Kidney epithelial cell (primary cell): ENCODE results near the gene IDH3B. TPM values are rescaled to one million over a fixed set of nuclear protein-coding genes. Genes with fewer than 3 reads are reported as not detected.

Source experiments
- DNase-seq: peaks from one replicate; pipeline ENCODE4 v3.0.0-alpha.2; 2010; ENCODE audit warnings: low read depth
- H3K27me3 ChIP-seq: 2 replicates; pipeline ENCODE4 v1.6.0; 2011; ENCODE audit warnings: low read length; ENCODE audit not compliant: control insufficient read depth, insufficient read depth
- H3K36me3 ChIP-seq: 2 replicates; pipeline ENCODE4 v1.5.1; 2011; ENCODE audit warnings: low read length; ENCODE audit not compliant: control insufficient read depth, insufficient read depth
- H3K4me3 ChIP-seq: 2 replicates; pipeline ENCODE4 v1.5.1; 2011; ENCODE audit warnings: low read depth, mild to moderate bottlenecking, control low read depth, low read length
- total RNA-seq: library from RNA; depleted of rRNA; stranded (reverse); fragments of >200 nt; gene quantifications from 2 replicates; pipeline ENCODE4 v1.2.3, GENCODE V29; 2015
- TF ChIP-seq, protein P1 (sequence below): IDR thresholded peaks from 2 replicates; pipeline ENCODE4 v1.5.1; 2011; ENCODE audit warnings: mild to moderate bottlenecking, moderate library complexity, low read length, control low read depth, inconsistent platforms; ENCODE audit not compliant: insufficient read depth, poor library complexity, severe bottlenecking

Gene IDH3B
- total RNA-seq, 1 donor from 2014 or later = 118 TPM

DNA sequence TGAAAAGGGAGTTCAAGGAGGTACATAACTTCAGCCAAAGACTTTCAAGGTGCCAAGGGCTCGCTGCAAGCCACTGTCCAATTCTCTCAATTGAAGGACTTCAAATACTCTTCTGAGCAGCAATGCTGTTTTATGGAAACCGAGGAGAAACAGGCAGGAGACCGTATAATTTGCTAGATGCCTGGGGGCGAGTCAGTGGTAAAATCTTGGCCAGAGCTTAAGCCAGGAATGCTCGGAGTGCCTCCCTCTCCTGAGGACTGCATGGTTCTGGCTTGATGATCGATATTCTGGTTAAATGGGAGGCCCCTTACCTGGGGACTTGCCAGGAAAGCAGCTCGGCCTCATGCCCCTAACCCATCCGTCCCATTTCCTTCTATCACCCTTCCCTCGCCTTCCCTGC is 47.4 kb downstream of the IDH3B start:
- H3K4me3 ChIP-seq = no peak overlapping the region
- TF ChIP-seq, protein P1, sequence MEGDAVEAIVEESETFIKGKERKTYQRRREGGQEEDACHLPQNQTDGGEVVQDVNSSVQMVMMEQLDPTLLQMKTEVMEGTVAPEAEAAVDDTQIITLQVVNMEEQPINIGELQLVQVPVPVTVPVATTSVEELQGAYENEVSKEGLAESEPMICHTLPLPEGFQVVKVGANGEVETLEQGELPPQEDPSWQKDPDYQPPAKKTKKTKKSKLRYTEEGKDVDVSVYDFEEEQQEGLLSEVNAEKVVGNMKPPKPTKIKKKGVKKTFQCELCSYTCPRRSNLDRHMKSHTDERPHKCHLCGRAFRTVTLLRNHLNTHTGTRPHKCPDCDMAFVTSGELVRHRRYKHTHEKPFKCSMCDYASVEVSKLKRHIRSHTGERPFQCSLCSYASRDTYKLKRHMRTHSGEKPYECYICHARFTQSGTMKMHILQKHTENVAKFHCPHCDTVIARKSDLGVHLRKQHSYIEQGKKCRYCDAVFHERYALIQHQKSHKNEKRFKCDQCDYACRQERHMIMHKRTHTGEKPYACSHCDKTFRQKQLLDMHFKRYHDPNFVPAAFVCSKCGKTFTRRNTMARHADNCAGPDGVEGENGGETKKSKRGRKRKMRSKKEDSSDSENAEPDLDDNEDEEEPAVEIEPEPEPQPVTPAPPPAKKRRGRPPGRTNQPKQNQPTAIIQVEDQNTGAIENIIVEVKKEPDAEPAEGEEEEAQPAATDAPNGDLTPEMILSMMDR = no peak
- no peaks in the 10 kb centered on the region for H3K36me3 ChIP-seq
- DNase-seq = no peak
- peaks cover 2% of the 10 kb centered on the region for H3K27me3 ChIP-seq

DNA sequence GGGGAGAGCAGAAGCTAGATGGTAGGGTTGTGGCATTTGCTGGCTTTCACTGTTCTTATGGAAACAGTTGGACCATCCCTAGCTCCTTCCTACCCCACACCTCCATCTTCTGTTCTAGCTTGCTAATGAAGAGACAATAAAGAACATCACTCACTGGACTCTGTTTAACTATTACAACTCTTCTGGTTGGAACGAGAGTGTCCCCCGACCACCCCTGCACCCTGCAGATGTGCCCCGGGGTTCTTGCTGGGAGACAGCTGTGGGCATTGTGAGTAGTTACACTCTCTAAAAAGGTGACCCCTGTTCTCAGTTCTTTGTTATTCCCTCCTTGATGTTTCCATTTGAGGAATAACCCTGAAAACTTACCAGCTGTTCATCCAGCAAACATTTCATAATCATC is 51.9 kb downstream of the IDH3B start:
- peaks cover 2% of the 10 kb centered on the region for H3K27me3 ChIP-seq
- DNase-seq = no peak
- no peaks in the 10 kb centered on the region for H3K36me3 ChIP-seq
- TF ChIP-seq, protein P1 = no peak
- no peak overlapping the region for H3K4me3 ChIP-seq

DNA sequence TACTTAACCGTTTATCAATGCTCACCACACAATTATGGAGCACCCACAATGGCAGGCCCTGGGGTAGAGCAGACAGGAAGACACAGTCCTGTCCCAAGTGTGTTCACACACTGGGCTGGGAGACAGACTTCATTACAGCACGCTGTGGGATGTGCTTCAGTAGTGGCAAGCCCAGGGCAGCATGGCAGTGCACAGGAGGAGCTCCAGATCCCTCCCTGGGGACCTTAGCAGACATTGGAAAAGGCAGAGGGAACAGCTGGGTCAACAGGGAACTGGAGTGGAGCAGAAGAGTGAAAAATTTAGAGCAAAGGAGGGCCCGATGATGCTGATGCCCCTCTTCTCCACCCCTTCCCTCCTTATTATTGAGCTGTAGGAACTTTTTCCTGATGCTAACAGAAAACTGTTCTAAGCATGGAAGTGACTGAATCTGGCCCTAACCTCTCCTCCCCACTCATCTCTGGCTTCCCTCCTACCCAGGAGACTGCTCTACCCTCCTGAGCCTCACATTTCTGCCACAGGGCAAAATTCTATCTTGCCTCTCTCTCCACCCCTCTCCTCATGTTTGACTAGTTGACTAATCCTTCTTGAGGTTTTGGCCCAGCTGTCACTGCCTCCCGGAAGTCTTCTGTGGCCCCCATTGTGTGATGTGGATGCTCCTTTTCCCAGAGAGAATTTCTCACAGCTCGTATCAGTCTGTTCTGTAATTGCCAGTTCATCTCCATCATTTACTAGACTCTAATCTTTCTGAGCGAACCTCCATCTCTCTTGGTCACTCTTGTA is 52.9 kb downstream of the IDH3B start:
- no peak for DNase-seq
- TF ChIP-seq, protein P1 = no peak
- Histone ChIP-seq H3K4me3 (no peak overlapping the region), H3K27me3 (peaks cover 2% of the 10 kb centered on the region), H3K36me3 (no peaks in the 10 kb centered on the region)

DNA sequence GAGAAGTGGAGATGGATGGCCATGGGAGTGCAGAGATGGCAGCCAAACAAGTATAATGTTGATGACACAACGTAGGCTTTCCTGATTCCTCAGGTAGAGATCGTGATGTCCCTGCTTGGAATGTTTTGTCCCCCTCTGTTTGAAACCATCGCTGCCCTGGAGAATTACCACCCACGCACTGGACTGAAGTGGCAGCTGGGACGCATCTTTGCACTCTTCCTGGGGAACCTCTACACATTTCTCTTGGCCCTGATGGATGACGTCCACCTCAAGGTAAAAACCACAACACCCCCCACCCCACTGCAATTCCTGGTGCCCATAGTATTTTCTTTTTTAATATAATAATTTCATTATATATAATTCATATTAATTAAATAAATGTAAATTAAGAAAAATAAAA is 53.7 kb downstream of the IDH3B start:
- no peak for DNase-seq
- H3K27me3 ChIP-seq = peaks cover 2% of the 10 kb centered on the region
- no peak overlapping the region for H3K4me3 ChIP-seq
- TF ChIP-seq, protein P1 = no peak
- no peaks in the 10 kb centered on the region for H3K36me3 ChIP-seq

Other genes with a start within 250 kb of the IDH3B start
- gene SNRPB, start 193.4 kb downstream of the IDH3B start, total RNA-seq = 546 and 598 TPM in 2 replicates
- gene ZNF343, start 155.3 kb downstream of the IDH3B start, total RNA-seq = 6.2 and 9.9 TPM in 2 replicates
- gene TMC2, start 127.6 kb downstream of the IDH3B start, total RNA-seq = not detected in 2 replicates
- gene NOP56, start 11.6 kb downstream of the IDH3B start, total RNA-seq = 141 and 142 TPM in 2 replicates
- 8.1 and 9.7 TPM in 2 replicates for gene EBF4, start 28.6 kb upstream of the IDH3B start, total RNA-seq
- 68.7 and 97.4 TPM in 2 replicates for gene CPXM1, start 136.4 kb upstream of the IDH3B start, total RNA-seq
- gene C20orf141, start 150.8 kb upstream of the IDH3B start, total RNA-seq = not detected in 2 replicates
- gene TMEM239, start 152.1 kb upstream of the IDH3B start, total RNA-seq = not detected in 2 replicates
- 30.4 and 35.5 TPM in 2 replicates for gene PCED1A, start 176.4 kb upstream of the IDH3B start, total RNA-seq
- gene VPS16, start 176.5 kb upstream of the IDH3B start, total RNA-seq = 38.6 and 40.4 TPM in 2 replicates
- 43.3 and 48.6 TPM in 2 replicates for gene PTPRA, start 209.3 kb upstream of the IDH3B start, total RNA-seq